GM23248 (cell line): ENCODE data around the gene NF1. TPM values are rescaled to one million over a fixed set of nuclear protein-coding genes. Genes with fewer than 3 reads are reported as not detected.

ENCODE experiments used
- DNase-seq: peaks from one replicate; pipeline ENCODE4 v3.0.0-alpha.2; 2015
- H2AFZ ChIP-seq: fragments of 200-600 bp; sonication (generic); 2 replicates; pipeline ENCODE4 v1.6.1; 2016; ENCODE audit warnings: antibody characterized with exemption
- H3F3A ChIP-seq: fragments of 200-600 bp; sonication (generic); 2 replicates; pipeline ENCODE4 v1.6.1; 2016; ENCODE audit warnings: mild to moderate bottlenecking, antibody characterized with exemption, mixed run types; ENCODE audit not compliant: insufficient read depth
- H3K27ac ChIP-seq: fragments of 200-600 bp; sonication (generic); 2 replicates; pipeline ENCODE4 v1.5.1; 2016; ENCODE audit warnings: mild to moderate bottlenecking
- H3K27me3 ChIP-seq: fragments of 200-600 bp; sonication (generic); replicated peaks from 2 replicates; pipeline ENCODE4 v1.6.1; 2016; ENCODE audit warnings: mild to moderate bottlenecking; ENCODE audit not compliant: insufficient read depth
- H3K36me3 ChIP-seq: fragments of 200-600 bp; sonication (generic); 2 replicates; pipeline ENCODE4 v1.6.1; 2016; ENCODE audit warnings: low read depth, mild to moderate bottlenecking
- H3K4me1 ChIP-seq: fragments of 200-600 bp; sonication (generic); 2 replicates; pipeline ENCODE4 v1.6.1; 2016; ENCODE audit warnings: mild to moderate bottlenecking; ENCODE audit not compliant: insufficient read depth
- H3K4me2 ChIP-seq: fragments of 200-600 bp; sonication (generic); one replicate; pipeline ENCODE4 v1.6.1; 2016; ENCODE audit warnings: mild to moderate bottlenecking; ENCODE audit not compliant: unreplicated experiment
- H3K4me3 ChIP-seq: fragments of 200-600 bp; sonication (generic); 2 replicates; pipeline ENCODE4 v1.5.1; 2016; ENCODE audit warnings: mild to moderate bottlenecking
- H3K79me2 ChIP-seq: fragments of 200-600 bp; sonication (generic); 2 replicates; pipeline ENCODE4 v1.6.1; 2016; ENCODE audit warnings: mild to moderate bottlenecking; ENCODE audit not compliant: insufficient read depth
- H3K9ac ChIP-seq: fragments of 200-600 bp; sonication (generic); 2 replicates; pipeline ENCODE4 v1.6.1; 2016; ENCODE audit warnings: mild to moderate bottlenecking
- H3K9me2 ChIP-seq: fragments of 200-600 bp; sonication (generic); 2 replicates; pipeline ENCODE4 v1.6.1; 2016; ENCODE audit warnings: mixed run types, mild to moderate bottlenecking, moderate library complexity; ENCODE audit not compliant: insufficient read depth
- H3K9me3 ChIP-seq: fragments of 200-600 bp; sonication (generic); one replicate; pipeline ENCODE4 v1.6.1; 2017; ENCODE audit warnings: low read depth
- H4K20me1 ChIP-seq: fragments of 200-600 bp; sonication (generic); 2 replicates; pipeline ENCODE4 v1.6.0; 2016; ENCODE audit not compliant: insufficient read depth
- EZH2 ChIP-seq: fragments of 200-600 bp; sonication (generic); IDR thresholded peaks from 2 replicates; pipeline ENCODE4 v1.6.1; 2018; ENCODE audit warnings: antibody characterized with exemption, mild to moderate bottlenecking; ENCODE audit not compliant: insufficient read depth, poor library complexity, severe bottlenecking
- EZH2phosphoT487 ChIP-seq: fragments of 200-600 bp; sonication (generic); IDR thresholded peaks from 2 replicates; pipeline ENCODE4 v1.6.1; 2018; ENCODE audit warnings: antibody characterized with exemption, moderate library complexity, mild to moderate bottlenecking, low read depth; ENCODE audit not compliant: insufficient read depth
- WGBS, 2 experiments: methylation state at CpG; one replicate each; pipeline ENCODE4 v1.1.6; 2015 to 2017; ENCODE audit warnings: low lambda C conversion rate in 2 of 2, low coverage in 1 of 2; ENCODE audit errors: missing lambda C conversion rate in 2 of 2; 5-methylcytosine and 5-hydroxymethylcytosine counted together
- in situ Hi-C: fragments of 300-500 bp; cut with MboI; formaldehyde crosslinking; loops from 2 replicates; pipeline ENCODE4 v1.15.0; 2020
- polyA plus RNA-seq: library from polyadenylated mRNA; unstranded; fragments of >200 nt; fragmentation: Nextera tagmentation; extraction: Ambion mirVana; gene quantifications from 2 replicates; pipeline ENCODE4 v1.2.1, GENCODE V29; 2016
- total RNA-seq: library from RNA; depleted of rRNA; stranded (reverse); fragments of >200 nt; shearing (Covaris generic); gene quantifications from 2 replicates; pipeline ENCODE4 v1.2.3, GENCODE V29; 2014

NF1 gene
- total and polyA plus RNA-seq, 2 experiments from 2014 or later = 6.1 to 24.4 TPM

DNA sequence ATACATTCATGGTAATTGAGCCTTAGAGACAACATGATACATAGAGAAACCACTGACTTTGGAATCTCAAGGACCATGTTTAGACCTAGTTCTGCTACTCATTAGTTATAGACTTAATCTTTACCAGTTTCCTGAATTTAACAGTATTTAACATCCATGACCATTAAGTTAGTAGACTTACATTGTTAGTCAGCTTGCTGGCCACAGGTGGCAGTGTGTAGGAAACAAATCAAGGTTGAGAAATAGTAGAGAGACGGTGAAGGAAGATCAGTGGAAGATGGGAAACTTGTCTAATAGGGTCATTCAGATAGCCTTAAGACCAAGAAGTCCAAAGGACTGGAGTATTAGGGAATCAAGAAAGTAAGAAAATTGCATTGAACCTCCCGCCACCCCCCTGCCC, 171.3 kb downstream of the NF1 start:
- 97 to 98% methylated on average over 2 of the region's 2 CpGs for WGBS, 2 experiments
- H3K4me3 ChIP-seq = no peak overlapping the region
- no peak overlapping the region for H2AFZ ChIP-seq
- no peak for DNase-seq
- peaks cover 32% of the 10 kb centered on the region for H3F3A ChIP-seq
- no peaks in the 10 kb centered on the region for H3K79me2 ChIP-seq
- H3K9me2 ChIP-seq = no peaks in the 10 kb centered on the region; the same call in 1 of the 2 replicates
- no peak overlapping the region for H3K4me2 ChIP-seq
- H4K20me1 ChIP-seq = no peaks in the 10 kb centered on the region
- no peak overlapping the region for H3K27ac ChIP-seq
- H3K9me3 ChIP-seq = no peaks in the 10 kb centered on the region
- peaks cover 32% of the 10 kb centered on the region for H3K4me1 ChIP-seq
- peaks cover 13% of the 10 kb centered on the region; the same call in 1 of the 2 replicates for H3K36me3 ChIP-seq
- in situ Hi-C loops = no loop called here
- no peak overlapping the region for H3K9ac ChIP-seq
- H3K27me3 ChIP-seq = no peaks in the 10 kb centered on the region
- no peak for TF ChIP-seq EZH2
- TF ChIP-seq EZH2phosphoT487 = no peak

DNA sequence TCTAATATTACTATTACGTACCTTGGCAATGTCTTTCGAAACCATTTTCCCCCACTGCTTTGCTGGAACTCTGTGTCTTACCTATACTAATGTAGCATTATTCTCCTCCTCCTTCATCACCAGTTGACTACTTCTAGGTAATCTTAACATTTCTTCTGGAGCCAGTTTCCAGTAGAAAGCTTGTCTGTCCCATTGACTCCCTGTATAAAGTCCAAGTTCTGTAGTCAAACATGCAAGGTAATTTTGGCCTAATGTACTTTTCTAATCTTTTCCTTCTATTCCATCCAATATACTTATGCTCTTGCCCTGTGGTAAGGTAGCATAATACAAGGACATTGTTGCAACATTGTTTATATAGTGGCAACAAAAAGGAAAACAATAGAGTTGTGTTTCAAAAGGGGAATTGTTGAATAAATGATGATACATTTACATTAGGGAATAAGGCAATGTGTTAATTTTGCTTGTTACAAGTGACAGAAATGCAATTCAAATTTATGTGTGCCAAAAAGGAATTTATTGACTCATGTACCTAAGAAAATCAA, 174.3 kb downstream of the NF1 start:
- H3K27ac ChIP-seq = peak overlapping the region; percentile 61
- peaks cover 42% of the 10 kb centered on the region for H3K4me1 ChIP-seq
- no peaks in the 10 kb centered on the region for H3K79me2 ChIP-seq
- H4K20me1 ChIP-seq = no peaks in the 10 kb centered on the region
- H3K9me2 ChIP-seq = peaks cover 4% of the 10 kb centered on the region; the same call in 1 of the 2 replicates
- no peak overlapping the region for H2AFZ ChIP-seq
- H3F3A ChIP-seq = peaks cover 42% of the 10 kb centered on the region
- peak overlapping the region; percentile 34; the same call in 1 of the 2 replicates for H3K4me3 ChIP-seq
- 98 to 100% methylated on average over 2 of the region's 2 CpGs for WGBS, 2 experiments
- H3K4me2 ChIP-seq = peak overlapping the region; percentile 62
- H3K36me3 ChIP-seq = peaks cover 3% of the 10 kb centered on the region; the same call in 1 of the 2 replicates
- no peak for TF ChIP-seq EZH2phosphoT487
- no peak for TF ChIP-seq EZH2
- H3K9me3 ChIP-seq = no peaks in the 10 kb centered on the region
- in situ Hi-C loops = no loop called here
- peak; percentile 46 for DNase-seq
- no peak overlapping the region for H3K9ac ChIP-seq
- no peaks in the 10 kb centered on the region for H3K27me3 ChIP-seq

DNA sequence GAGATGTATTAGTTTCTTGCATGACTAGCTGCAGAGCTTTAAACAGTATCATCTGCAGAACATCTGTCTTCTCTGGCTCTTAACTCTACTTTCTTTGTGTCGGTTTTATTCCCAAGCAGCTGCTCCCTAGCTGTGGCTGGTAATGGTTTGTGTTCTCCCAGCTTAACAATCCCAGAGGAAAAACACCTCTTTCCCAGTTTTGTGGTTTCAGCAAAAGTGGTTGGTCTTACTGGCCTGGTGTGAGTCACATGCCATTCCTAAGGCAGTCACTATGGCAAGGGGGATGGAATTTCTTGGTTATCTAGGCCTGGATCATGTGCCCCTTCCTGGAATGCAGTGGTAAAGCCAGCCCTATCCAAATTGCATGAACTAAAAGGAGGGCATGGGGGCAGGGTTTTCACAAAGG, 174.8 kb downstream of the NF1 start:
- Histone ChIP-seq H4K20me1 (no peaks in the 10 kb centered on the region), H3K27ac (peak overlapping the region; percentile 61), H3F3A (peaks cover 46% of the 10 kb centered on the region), H3K9me3 (no peaks in the 10 kb centered on the region), H3K4me3 (peak overlapping the region; percentile 34; the same call in 1 of the 2 replicates), H3K27me3 (no peaks in the 10 kb centered on the region), H3K9ac (no peak overlapping the region), H2AFZ (no peak overlapping the region), H3K4me1 (peaks cover 47% of the 10 kb centered on the region), H3K79me2 (no peaks in the 10 kb centered on the region), H3K9me2 (peaks cover 4% of the 10 kb centered on the region; the same call in 1 of the 2 replicates), H3K4me2 (peak overlapping the region; percentile 62), H3K36me3 (peaks cover 3% of the 10 kb centered on the region; the same call in 1 of the 2 replicates)
- peak; percentile 93 for DNase-seq
- TF ChIP-seq EZH2phosphoT487 = no peak
- no peak for TF ChIP-seq EZH2
- 0 to 2% methylated on average over 1 of the region's 1 CpG for WGBS, 2 experiments
- in situ Hi-C loops = no loop called here

DNA sequence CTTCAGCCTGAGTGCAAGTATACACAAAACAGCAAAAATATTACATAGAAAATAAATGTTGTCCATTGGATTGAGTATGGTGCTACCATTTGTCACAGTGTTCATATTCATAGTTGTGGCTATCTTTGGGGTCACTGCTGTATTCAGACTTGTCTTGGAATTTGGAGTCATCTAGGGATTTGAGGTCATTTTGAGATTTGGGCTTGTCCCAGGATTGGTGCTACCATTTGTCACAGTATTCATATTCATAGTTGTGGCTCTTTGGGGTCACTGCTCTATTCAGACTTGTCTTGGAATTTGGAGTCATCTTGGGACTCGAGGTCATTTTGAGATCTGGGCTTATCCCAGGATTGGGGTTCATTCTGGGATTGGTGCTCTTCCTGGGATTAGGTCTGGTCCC, 177.5 kb downstream of the NF1 start:
- TF ChIP-seq EZH2phosphoT487 (no peak), EZH2 (no peak)
- H3K9me2 ChIP-seq = peaks cover 4% of the 10 kb centered on the region; the same call in 1 of the 2 replicates
- H3K4me2 ChIP-seq = no peak overlapping the region
- no peaks in the 10 kb centered on the region for H4K20me1 ChIP-seq
- no peaks in the 10 kb centered on the region for H3K27me3 ChIP-seq
- WGBS, 2 experiments = 81 to 100% methylated on average over 1 of the region's 1 CpG
- no peaks in the 10 kb centered on the region for H3K79me2 ChIP-seq
- no peaks in the 10 kb centered on the region; the same call in 1 of the 2 replicates for H3K36me3 ChIP-seq
- H3F3A ChIP-seq = peaks cover 57% of the 10 kb centered on the region
- in situ Hi-C loops = no loop called here
- H2AFZ ChIP-seq = no peak overlapping the region
- no peak overlapping the region for H3K4me3 ChIP-seq
- no peak for DNase-seq
- no peaks in the 10 kb centered on the region for H3K9me3 ChIP-seq
- no peak overlapping the region for H3K9ac ChIP-seq
- H3K27ac ChIP-seq = no peak overlapping the region
- H3K4me1 ChIP-seq = peaks cover 55% of the 10 kb centered on the region

DNA sequence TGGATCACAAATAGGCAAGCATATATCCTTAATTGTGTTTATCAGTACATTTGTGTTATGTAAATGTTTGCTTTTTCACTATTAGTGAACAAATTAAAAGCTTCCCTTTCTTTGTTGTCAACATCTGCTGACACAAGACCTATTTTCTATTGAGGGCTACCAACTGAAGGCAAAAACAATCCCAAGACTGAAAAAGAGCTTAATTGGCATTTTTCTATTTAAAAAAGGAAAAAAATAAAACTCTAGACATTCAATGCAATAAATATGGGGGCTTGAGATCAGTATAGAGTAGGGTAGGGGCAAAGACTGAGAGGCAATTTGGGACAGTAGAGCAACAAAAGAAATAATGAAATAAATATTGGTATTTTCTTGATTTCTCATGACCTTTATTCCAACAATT, 178.0 kb downstream of the NF1 start:
- TF ChIP-seq EZH2phosphoT487 (no peak), EZH2 (no peak)
- H3K4me2 ChIP-seq = no peak overlapping the region
- no peaks in the 10 kb centered on the region for H3K27me3 ChIP-seq
- H3K36me3 ChIP-seq = peaks cover 3% of the 10 kb centered on the region
- no peak overlapping the region for H3K27ac ChIP-seq
- H2AFZ ChIP-seq = no peak overlapping the region
- no peak for DNase-seq
- no peak overlapping the region for H3K4me3 ChIP-seq
- in situ Hi-C loops = no loop called here
- no peaks in the 10 kb centered on the region for H3K79me2 ChIP-seq
- peaks cover 4% of the 10 kb centered on the region; the same call in 1 of the 2 replicates for H3K9me2 ChIP-seq
- no peaks in the 10 kb centered on the region for H3K9me3 ChIP-seq
- peaks cover 51% of the 10 kb centered on the region for H3F3A ChIP-seq
- no peak overlapping the region for H3K9ac ChIP-seq
- H4K20me1 ChIP-seq = no peaks in the 10 kb centered on the region
- H3K4me1 ChIP-seq = peaks cover 52% of the 10 kb centered on the region
